PC-9 (cell line): ENCODE measurements around the gene NALCN.

Source experiments
- CTCF ChIP-seq: fragments of 200-600 bp; sonication (generic); conservative IDR thresholded peaks from 2 replicates; pipeline ENCODE4 v1.6.1; 2017; ENCODE audit warnings: mixed run types, antibody characterized with exemption, mild to moderate bottlenecking, moderate library complexity
- EZH2 ChIP-seq: fragments of 200-600 bp; sonication (generic); IDR thresholded peaks from 2 replicates; pipeline ENCODE4 v1.8.0; 2017; ENCODE audit warnings: antibody characterized with exemption, low read depth

GRCh38 chr13:101425623-101426022 is 9.3 kb upstream of the NALCN start:
- TF ChIP-seq CTCF (no peak), EZH2 (no peak)
